T-cell (primary cell): Measurements from ENCODE around the gene PECR. TPM values are rescaled to one million over a fixed set of nuclear protein-coding genes. Genes with fewer than 3 reads are reported as not detected.
A peak's percentile ranks its signal among the peaks of the same experiment; 100 is the strongest.

Source experiments
- ATAC-seq, 4 experiments: fragments of 200-7000 bp in 3 of 4; fragments of 150-1000 bp in 1 of 4; cut with Tn5 transposase; replicated peaks in 1 of 4; 1 replicate in 3 of 4; 2 replicates in 1 of 4; pipeline ENCODE4 v1.10.0; 2021; ENCODE audit warnings: moderate library complexity in 3 of 4, mild to moderate bottlenecking in 2 of 4, moderate number of reproducible peaks in 1 of 4
- CTCF ChIA-PET, 2 donors: fragments of 300-600 bp; sonication (Branson Sonifier 250); formaldehyde crosslinking; loops; one replicate each; lab custom pipeline; 2022; ENCODE audit warnings: antibody characterized with exemption in 2 of 2; lab: Charles Lee
- POLR2A ChIA-PET, 2 donors: fragments of 300-600 bp; sonication (Branson Sonifier 250); formaldehyde crosslinking; loops; one replicate each; lab custom pipeline; 2022; ENCODE audit warnings: antibody characterized with exemption in 2 of 2; lab: Charles Lee
- DNase-seq, 35 experiments: peaks; one replicate each; pipeline versions ENCODE4 v3.0.0 to v3.0.0-alpha.2; 2013 to 2023
- H3K27ac ChIP-seq: one replicate; pipeline ENCODE4 v1.5.1; 2013; ENCODE audit warnings: low read length
- H3K27me3 ChIP-seq, 2 experiments: replicated peaks in 1 of 2; 1 replicate in 1 of 2; 2 replicates in 1 of 2; pipeline versions ENCODE4 v1.6.1 to v1.7.0; 2013; ENCODE audit warnings: low read length in 1 of 2, mixed read lengths in 1 of 2; ENCODE audit not compliant: control insufficient read depth in 2 of 2, insufficient read depth in 2 of 2; ENCODE audit errors: extremely low read depth in 1 of 2
- H3K36me3 ChIP-seq, 2 donors: 1 replicate in 1 of 2; 2 replicates in 1 of 2; pipeline versions ENCODE4 v1.6.1 to v1.7.0; 2013; ENCODE audit warnings: low read length in 1 of 2; ENCODE audit not compliant: control insufficient read depth in 2 of 2, insufficient read depth in 1 of 2; ENCODE audit errors: extremely low read depth in 1 of 2
- H3K4me1 ChIP-seq, 2 experiments: 1 replicate in 1 of 2; 2 replicates in 1 of 2; pipeline versions ENCODE4 v1.6.1 to v1.7.0; 2013; ENCODE audit warnings: low read length in 2 of 2, mixed read lengths in 1 of 2; ENCODE audit not compliant: insufficient read depth in 2 of 2, control insufficient read depth in 1 of 2; ENCODE audit errors: extremely low read depth in 1 of 2
- H3K4me3 ChIP-seq, 2 donors: 1 replicate in 1 of 2; 2 replicates in 1 of 2; pipeline versions ENCODE4 v1.5.1 to v1.7.0; 2013; ENCODE audit warnings: mild to moderate bottlenecking in 2 of 2, low read length in 1 of 2, moderate library complexity in 1 of 2; ENCODE audit not compliant: control insufficient read depth in 1 of 2; ENCODE audit errors: extremely low read depth in 1 of 2
- H3K9me3 ChIP-seq: 2 replicates; pipeline ENCODE4 v1.7.0; 2013
- H3K27ac Mint-ChIP-seq, 2 donors: one replicate each; pipeline ENCODE4 v1.8.0; 2020 to 2021; ENCODE audit warnings: mild to moderate bottlenecking in 2 of 2, mixed read lengths in 2 of 2
- H3K27me3 Mint-ChIP-seq, 2 donors: one replicate each; pipeline ENCODE4 v1.8.0; 2021 to 2022; ENCODE audit warnings: mixed read lengths in 2 of 2
- H3K36me3 Mint-ChIP-seq: one replicate; pipeline ENCODE4 v1.8.0; 2021; ENCODE audit warnings: mixed read lengths
- H3K4me1 Mint-ChIP-seq, 3 donors: one replicate each; pipeline ENCODE4 v1.8.0; 2020 to 2022; ENCODE audit warnings: mixed read lengths in 3 of 3, mild to moderate bottlenecking in 1 of 3
- H3K4me3 Mint-ChIP-seq, 3 donors: one replicate each; pipeline ENCODE4 v1.8.0; 2020 to 2022; ENCODE audit warnings: mild to moderate bottlenecking in 3 of 3, mixed read lengths in 3 of 3, moderate library complexity in 3 of 3
- H3K9me3 Mint-ChIP-seq, 3 donors: one replicate each; pipeline ENCODE4 v1.8.0; 2020 to 2022; ENCODE audit warnings: mixed read lengths in 3 of 3
- WGBS: methylation state at CpG from one replicate; pipeline ENCODE4 v1.1.5; 2013; ENCODE audit warnings: missing lambda C conversion rate; ENCODE audit not compliant: insufficient coverage; 5-methylcytosine and 5-hydroxymethylcytosine counted together
- total RNA-seq, 35 experiments: library from RNA in 6 of 35; stranded (reverse) in 6 of 35; fragments of 120-200 nt in 1 of 35; gene quantifications; one replicate each; pipeline versions ENCODE4 v1.2.1 to v1.2.4 and lab custom pipeline; 2013 to 2026

The PECR gene
- total RNA-seq, 5 donors from 2014 or later (not counting 1 experiment from before 2014, with no cell fraction given), result 17.4 to 26.2 (median 20.6) TPM

GRCh38 chr2:216108967-216109921, 27.6 kb upstream of the PECR start, which contains the start of gene XRCC5:
TSS of gene XRCC5 (plus strand) at chr2:216109348. CDS start at chr2:216109437, 89 bp downstream.
- peaks cover 5 to 31% of the 10 kb centered on the region in 2 donors for H3K36me3 ChIP-seq
- peak within 1 kb of the TSS; percentile 99 for H3K4me3 ChIP-seq
- POLR2A ChIA-PET, result interaction anchor here (0.6 to 2.0 kb wide), 6 partner anchors 10 to 37 kb away, joined by 3 to 8 read pairs (median 4); no protein-coding TSS in a partner anchor
- CTCF ChIA-PET, result interaction anchor here (0.6 to 3.8 kb wide), 12 partner anchors 11 to 293 kb away, joined by 3 to 16 read pairs (median 5); partner anchors contain the start of gene PECR (in 1 of the 2)
- H3K27me3 Mint-ChIP-seq, result no peaks in the 10 kb centered on the region
- H3K27ac ChIP-seq, result peak within 1 kb of the TSS; percentile 95
- peak within 1 kb of the TSS; percentile 98 to 100 (median 100) for H3K4me3 Mint-ChIP-seq
- H3K27ac Mint-ChIP-seq, result peak within 1 kb of the TSS; percentile 100
- no peaks in the 10 kb centered on the region for H3K9me3 ChIP-seq
- WGBS, result under 1% methylated on average over 46 of the region's 57 CpGs
- ATAC-seq (peak; percentile 87 to 89 (median 88)), DNase-seq (peak; percentile 89 to 100 (median 95))
- H3K4me1 Mint-ChIP-seq, result peaks cover 56 to 61% (median 57%) of the 10 kb centered on the region in 3 donors
- H3K36me3 Mint-ChIP-seq, result peaks cover 36% of the 10 kb centered on the region
- peaks cover 20 to 28% of the 10 kb centered on the region in 2 experiments for H3K4me1 ChIP-seq
- no peaks in the 10 kb centered on the region for H3K9me3 Mint-ChIP-seq
- no peaks in the 10 kb centered on the region for H3K27me3 ChIP-seq

- peak overlapping the region; percentile 95 for H3K27ac ChIP-seq
- peaks cover 48 to 53% (median 48%) of the 10 kb centered on the region in 3 donors for H3K4me1 Mint-ChIP-seq
- peaks cover 28% of the 10 kb centered on the region for H3K36me3 Mint-ChIP-seq
- peak overlapping the region; percentile 50 to 100 for H3K27ac Mint-ChIP-seq
- no peaks in the 10 kb centered on the region for H3K27me3 ChIP-seq
- ChIA-PET POLR2A (interaction anchor here (0.6 to 2.0 kb wide), 8 partner anchors 10 to 249 kb away, joined by 3 to 8 read pairs (median 4); no protein-coding TSS in a partner anchor), CTCF (interaction anchor here (0.5 to 3.8 kb wide), 4 partner anchors 14 to 107 kb away, joined by 3 to 16 read pairs (median 4); no protein-coding TSS in a partner anchor)
- peak overlapping the region; percentile 98 to 100 (median 100) for H3K4me3 Mint-ChIP-seq
- DNase-seq, result peak in 1 of 35 experiments; percentile 16
- H3K27me3 Mint-ChIP-seq, result no peaks in the 10 kb centered on the region
- H3K36me3 ChIP-seq, result peaks cover under 1 to 23% of the 10 kb centered on the region in 2 donors
- peaks cover 17 to 25% of the 10 kb centered on the region in 2 experiments for H3K4me1 ChIP-seq
- peak overlapping the region in 1 of 2 donors; percentile 99 for H3K4me3 ChIP-seq
- no peak for ATAC-seq
- WGBS, result 93% methylated on average over 4 of the region's 6 CpGs
- H3K9me3 ChIP-seq, result no peaks in the 10 kb centered on the region
- no peaks in the 10 kb centered on the region for H3K9me3 Mint-ChIP-seq
Measured at GRCh38 chr2:216108310-216108966, 26.8 kb upstream of the PECR start.

GRCh38 chr2:216107760-216108159, 26.2 kb upstream of the PECR start:
- Mint-ChIP-seq H3K27me3 (no peaks in the 10 kb centered on the region), H3K9me3 (no peaks in the 10 kb centered on the region), H3K4me1 (peaks cover 41 to 46% (median 42%) of the 10 kb centered on the region in 3 donors), H3K4me3 (no peak overlapping the region), H3K27ac (no peak overlapping the region), H3K36me3 (peaks cover 22% of the 10 kb centered on the region)
- H3K9me3 ChIP-seq, result no peaks in the 10 kb centered on the region
- DNase-seq, result no peak
- H3K4me1 ChIP-seq, result peaks cover 13 to 24% of the 10 kb centered on the region in 2 experiments
- ChIA-PET CTCF (interaction anchor here (0.5 to 1.0 kb wide), 4 partner anchors 23 to 391 kb away, joined by 3 read pairs; partner anchors contain the start of gene RPL37A (in 1 of the 2)), POLR2A (interaction anchor here (0.6 to 1.1 kb wide), 4 partner anchors 10 to 250 kb away, joined by 3 to 4 read pairs (median 4); no protein-coding TSS in a partner anchor)
- H3K27me3 ChIP-seq, result no peaks in the 10 kb centered on the region
- WGBS, result 100% methylated on average over 6 of the region's 13 CpGs
- no peak overlapping the region for H3K4me3 ChIP-seq
- no peak overlapping the region for H3K27ac ChIP-seq
- no peak for ATAC-seq
- peaks cover 0 to 16% of the 10 kb centered on the region in 2 donors for H3K36me3 ChIP-seq

- Mint-ChIP-seq H3K4me1 (peaks cover 37 to 42% (median 37%) of the 10 kb centered on the region in 3 donors), H3K27me3 (no peaks in the 10 kb centered on the region), H3K9me3 (no peaks in the 10 kb centered on the region), H3K27ac (no peak overlapping the region), H3K36me3 (peaks cover 17% of the 10 kb centered on the region), H3K4me3 (no peak overlapping the region)
- no CpG with 5 or more reads among the region's 8 CpGs for WGBS
- DNase-seq (no peak), ATAC-seq (no peak)
- no peaks in the 10 kb centered on the region for H3K9me3 ChIP-seq
- POLR2A ChIA-PET, result interaction anchor here (0.8 to 1.1 kb wide), 2 partner anchors 23 to 213 kb away, joined by 3 to 4 read pairs; no protein-coding TSS in a partner anchor
- no peak overlapping the region for H3K27ac ChIP-seq
- H3K27me3 ChIP-seq, result no peaks in the 10 kb centered on the region
- peaks cover 0 to 12% of the 10 kb centered on the region in 2 donors for H3K36me3 ChIP-seq
- no peak overlapping the region for H3K4me3 ChIP-seq
- CTCF ChIA-PET, result interaction anchor here (0.5 to 0.6 kb wide), 3 partner anchors 23 to 391 kb away, joined by 3 to 4 read pairs (median 3); partner anchors contain the start of gene RPL37A (in 1 of the 2)
- H3K4me1 ChIP-seq, result peaks cover 12 to 24% of the 10 kb centered on the region in 2 experiments
Measured at GRCh38 chr2:216107320-216107719, 25.7 kb upstream of the PECR start.

- ATAC-seq (no peak), DNase-seq (no peak)
- ChIA-PET CTCF (interaction anchor here in 1 of 2 donors (1.1 kb wide), 1 partner anchor 9 kb away, joined by 3 read pairs; no protein-coding TSS in a partner anchor), POLR2A (no interaction called here)
- peaks cover 0 to 14% of the 10 kb centered on the region in 2 donors for H3K36me3 ChIP-seq
- no peaks in the 10 kb centered on the region for H3K27me3 ChIP-seq
- H3K27ac ChIP-seq, result no peak overlapping the region
- no peaks in the 10 kb centered on the region for H3K9me3 ChIP-seq
- H3K27me3 Mint-ChIP-seq, result no peaks in the 10 kb centered on the region
- peaks cover 16% of the 10 kb centered on the region for H3K36me3 Mint-ChIP-seq
- WGBS, result no CpG with 5 or more reads among the region's 3 CpGs
- H3K4me3 Mint-ChIP-seq, result no peak overlapping the region
- peaks cover 11 to 16% (median 11%) of the 10 kb centered on the region in 3 donors for H3K4me1 Mint-ChIP-seq
- peaks cover 5% of the 10 kb centered on the region in 2 experiments for H3K4me1 ChIP-seq
- no peak overlapping the region for H3K4me3 ChIP-seq
- H3K9me3 Mint-ChIP-seq, result no peaks in the 10 kb centered on the region
- no peak overlapping the region for H3K27ac Mint-ChIP-seq
Measured at GRCh38 chr2:216104691-216105090, 23.1 kb upstream of the PECR start.
